SK-N-SH treated with all-trans-retinoic acid at 6 μM for 48 hours (cell line): ENCODE measurements around the gene DNAJB8.

Experiments used
- ATAC-seq: fragments of 200-7000 bp; cut with Tn5 transposase; 3 replicates; pipeline ENCODE4 v1.9.1; 2020; ENCODE audit warnings: mild to moderate bottlenecking, moderate library complexity
- ARNTL ChIP-seq: fragments of 450-650 bp; formaldehyde crosslinking; IDR thresholded peaks from 2 replicates; pipeline ENCODE4 v1.5.0; 2020; ENCODE audit warnings: low read depth, mild to moderate bottlenecking, moderate library complexity, borderline replicate concordance
- BACH2 ChIP-seq: fragments of 250-450 bp; sonication (Bioruptor Pico); IDR thresholded peaks from 2 replicates; pipeline ENCODE4 v1.9.0; 2021; ENCODE audit warnings: mild to moderate bottlenecking, borderline replicate concordance
- CSDC2 ChIP-seq: fragments of 250-450 bp; sonication (Bioruptor Pico); IDR thresholded peaks from 2 replicates; pipeline ENCODE4 v1.5.0; 2020; ENCODE audit warnings: mild to moderate bottlenecking, moderate library complexity
- ESRRG ChIP-seq: fragments of 250-450 bp; sonication (Bioruptor Pico); IDR thresholded peaks from 2 replicates; pipeline ENCODE4 v1.6.1; 2021; ENCODE audit warnings: mild to moderate bottlenecking
- GLIS3 ChIP-seq: fragments of 250-450 bp; sonication (Bioruptor Pico); IDR thresholded peaks from 2 replicates; pipeline ENCODE4 v1.5.0; 2020; ENCODE audit warnings: mild to moderate bottlenecking, moderate library complexity
- ISL1 ChIP-seq: fragments of 250-450 bp; sonication (Bioruptor Pico); IDR thresholded peaks from 2 replicates; pipeline ENCODE4 v2.1.2; 2022; ENCODE audit warnings: mild to moderate bottlenecking, moderate library complexity
- OSR1 ChIP-seq: fragments of 250-450 bp; sonication (Bioruptor Pico); IDR thresholded peaks from 2 replicates; pipeline ENCODE4 v1.8.0; 2022; ENCODE audit warnings: moderate library complexity, mild to moderate bottlenecking, inconsistent platforms
- POU6F1 ChIP-seq: fragments of 250-450 bp; sonication (Bioruptor Pico); IDR thresholded peaks from 2 replicates; pipeline ENCODE4 v1.8.0; 2021; ENCODE audit warnings: low read depth, mild to moderate bottlenecking, moderate library complexity, borderline replicate concordance
- PPARA ChIP-seq: fragments of 250-450 bp; sonication (Bioruptor Pico); IDR thresholded peaks from 2 replicates; pipeline ENCODE4 v1.5.0; 2020; ENCODE audit warnings: mild to moderate bottlenecking, borderline replicate concordance
- SNAI2 ChIP-seq: fragments of 250-450 bp; sonication (Bioruptor Pico); IDR thresholded peaks from 2 replicates; pipeline ENCODE4 v1.5.0; 2020; ENCODE audit warnings: mild to moderate bottlenecking, moderate library complexity
- TCF4 ChIP-seq: fragments of 250-450 bp; sonication (Bioruptor Pico); IDR thresholded peaks from 2 replicates; pipeline ENCODE4 v1.8.0; 2021; ENCODE audit warnings: mild to moderate bottlenecking, moderate library complexity, borderline replicate concordance
- TOX ChIP-seq: fragments of 250-450 bp; sonication (Bioruptor Pico); IDR thresholded peaks from 2 replicates; pipeline ENCODE4 v1.8.0; 2021; ENCODE audit warnings: mild to moderate bottlenecking, moderate library complexity, borderline replicate concordance
- TSHZ2 ChIP-seq: fragments of 250-450 bp; sonication (Bioruptor Pico); IDR thresholded peaks from 2 replicates; pipeline ENCODE4 v1.5.0; 2020; ENCODE audit warnings: mild to moderate bottlenecking, moderate library complexity
- ZC3H10 ChIP-seq: fragments of 250-450 bp; sonication (Bioruptor Pico); IDR thresholded peaks from 2 replicates; pipeline ENCODE4 v1.5.1; 2021; ENCODE audit warnings: mild to moderate bottlenecking, moderate library complexity
- ZFP3 ChIP-seq: fragments of 250-450 bp; sonication (Bioruptor Pico); IDR thresholded peaks from 2 replicates; pipeline ENCODE4 v1.5.0; 2020; ENCODE audit warnings: mild to moderate bottlenecking, moderate library complexity
- ZFP30 ChIP-seq: fragments of 450-650 bp; formaldehyde crosslinking; IDR thresholded peaks from 2 replicates; pipeline ENCODE4 v1.5.0; 2022; ENCODE audit warnings: mild to moderate bottlenecking, moderate library complexity
- ZNF565 ChIP-seq: fragments of 450-650 bp; formaldehyde crosslinking; conservative IDR thresholded peaks from 2 replicates; pipeline ENCODE4 v1.5.0; 2020; ENCODE audit warnings: low read depth, mild to moderate bottlenecking, moderate library complexity
- ZNF70 ChIP-seq: fragments of 450-650 bp; formaldehyde crosslinking; IDR thresholded peaks from 2 replicates; pipeline ENCODE4 v1.5.0; 2020; ENCODE audit warnings: mild to moderate bottlenecking, moderate library complexity
- ZNF8 ChIP-seq: fragments of 450-650 bp; formaldehyde crosslinking; IDR thresholded peaks from 2 replicates; pipeline ENCODE4 v1.5.0; 2020; ENCODE audit warnings: mild to moderate bottlenecking, moderate library complexity
- TF ChIP-seq, protein P1 (sequence below): fragments of 250-450 bp; sonication (Bioruptor Pico); IDR thresholded peaks from 2 replicates; pipeline ENCODE4 v1.5.1; 2021; ENCODE audit warnings: mild to moderate bottlenecking, moderate library complexity
- TF ChIP-seq, protein P2 (sequence below): fragments of 250-450 bp; sonication (Bioruptor Pico); IDR thresholded peaks from 2 replicates; pipeline ENCODE4 v1.5.1; 2020; ENCODE audit warnings: low read depth, mild to moderate bottlenecking, moderate library complexity
- TF ChIP-seq, protein P3 (sequence below): fragments of 250-450 bp; sonication (Bioruptor Pico); IDR thresholded peaks from 2 replicates; pipeline ENCODE4 v1.8.0; 2020; ENCODE audit warnings: mild to moderate bottlenecking, moderate library complexity, borderline replicate concordance

The DNAJB8 gene

GRCh38 chr3:128453501-128454309 is 13.0 kb downstream of the DNAJB8 start:
- no peak for ATAC-seq
- no peak for TF ChIP-seq ESRRG (CRISPR knock-in tag)

GRCh38 chr3:128452678-128453275 is 13.9 kb downstream of the DNAJB8 start:
- no peak for ATAC-seq
- TF ChIP-seq ESRRG (CRISPR knock-in tag) = no peak
- TF ChIP-seq ZNF565 (CRISPR knock-in tag) = no peak
- no peak for TF ChIP-seq TOX (CRISPR knock-in tag)
- no peak for TF ChIP-seq ARNTL (CRISPR knock-in tag)
- TF ChIP-seq ZFP30 (CRISPR knock-in tag) = no peak
- no peak for TF ChIP-seq GLIS3
- TF ChIP-seq ISL1 (CRISPR knock-in tag) = no peak
- TF ChIP-seq SNAI2 (CRISPR knock-in tag) = no peak
- TF ChIP-seq ZFP3 (CRISPR knock-in tag) = no peak
- no peak for TF ChIP-seq OSR1 (CRISPR knock-in tag)
- no peak for TF ChIP-seq CSDC2 (CRISPR knock-in tag)
- no peak for TF ChIP-seq ZNF8 (CRISPR knock-in tag)
- TF ChIP-seq, protein P1, sequence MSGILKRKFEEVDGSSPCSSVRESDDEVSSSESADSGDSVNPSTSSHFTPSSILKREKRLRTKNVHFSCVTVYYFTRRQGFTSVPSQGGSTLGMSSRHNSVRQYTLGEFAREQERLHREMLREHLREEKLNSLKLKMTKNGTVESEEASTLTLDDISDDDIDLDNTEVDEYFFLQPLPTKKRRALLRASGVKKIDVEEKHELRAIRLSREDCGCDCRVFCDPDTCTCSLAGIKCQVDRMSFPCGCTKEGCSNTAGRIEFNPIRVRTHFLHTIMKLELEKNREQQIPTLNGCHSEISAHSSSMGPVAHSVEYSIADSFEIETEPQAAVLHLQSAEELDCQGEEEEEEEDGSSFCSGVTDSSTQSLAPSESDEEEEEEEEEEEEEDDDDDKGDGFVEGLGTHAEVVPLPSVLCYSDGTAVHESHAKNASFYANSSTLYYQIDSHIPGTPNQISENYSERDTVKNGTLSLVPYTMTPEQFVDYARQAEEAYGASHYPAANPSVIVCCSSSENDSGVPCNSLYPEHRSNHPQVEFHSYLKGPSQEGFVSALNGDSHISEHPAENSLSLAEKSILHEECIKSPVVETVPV (CRISPR knock-in tag) = no peak
- TF ChIP-seq, protein P2, sequence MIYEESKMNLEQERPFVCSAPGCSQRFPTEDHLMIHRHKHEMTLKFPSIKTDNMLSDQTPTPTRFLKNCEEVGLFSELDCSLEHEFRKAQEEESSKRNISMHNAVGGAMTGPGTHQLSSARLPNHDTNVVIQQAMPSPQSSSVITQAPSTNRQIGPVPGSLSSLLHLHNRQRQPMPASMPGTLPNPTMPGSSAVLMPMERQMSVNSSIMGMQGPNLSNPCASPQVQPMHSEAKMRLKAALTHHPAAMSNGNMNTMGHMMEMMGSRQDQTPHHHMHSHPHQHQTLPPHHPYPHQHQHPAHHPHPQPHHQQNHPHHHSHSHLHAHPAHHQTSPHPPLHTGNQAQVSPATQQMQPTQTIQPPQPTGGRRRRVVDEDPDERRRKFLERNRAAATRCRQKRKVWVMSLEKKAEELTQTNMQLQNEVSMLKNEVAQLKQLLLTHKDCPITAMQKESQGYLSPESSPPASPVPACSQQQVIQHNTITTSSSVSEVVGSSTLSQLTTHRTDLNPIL = no peak
- TF ChIP-seq BACH2 (CRISPR knock-in tag) = no peak
- TF ChIP-seq TSHZ2 = no peak
- TF ChIP-seq PPARA (CRISPR knock-in tag) = no peak
- TF ChIP-seq, protein P3, sequence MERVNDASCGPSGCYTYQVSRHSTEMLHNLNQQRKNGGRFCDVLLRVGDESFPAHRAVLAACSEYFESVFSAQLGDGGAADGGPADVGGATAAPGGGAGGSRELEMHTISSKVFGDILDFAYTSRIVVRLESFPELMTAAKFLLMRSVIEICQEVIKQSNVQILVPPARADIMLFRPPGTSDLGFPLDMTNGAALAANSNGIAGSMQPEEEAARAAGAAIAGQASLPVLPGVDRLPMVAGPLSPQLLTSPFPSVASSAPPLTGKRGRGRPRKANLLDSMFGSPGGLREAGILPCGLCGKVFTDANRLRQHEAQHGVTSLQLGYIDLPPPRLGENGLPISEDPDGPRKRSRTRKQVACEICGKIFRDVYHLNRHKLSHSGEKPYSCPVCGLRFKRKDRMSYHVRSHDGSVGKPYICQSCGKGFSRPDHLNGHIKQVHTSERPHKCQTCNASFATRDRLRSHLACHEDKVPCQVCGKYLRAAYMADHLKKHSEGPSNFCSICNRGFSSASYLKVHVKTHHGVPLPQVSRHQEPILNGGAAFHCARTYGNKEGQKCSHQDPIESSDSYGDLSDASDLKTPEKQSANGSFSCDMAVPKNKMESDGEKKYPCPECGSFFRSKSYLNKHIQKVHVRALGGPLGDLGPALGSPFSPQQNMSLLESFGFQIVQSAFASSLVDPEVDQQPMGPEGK (CRISPR knock-in tag) = no peak
- TF ChIP-seq POU6F1 (CRISPR knock-in tag) = no peak
- no peak for TF ChIP-seq ZNF70

GRCh38 chr3:128452120-128452519 is 14.6 kb downstream of the DNAJB8 start:
- no peak for ATAC-seq
- TF ChIP-seq ZNF565 (CRISPR knock-in tag) (no peak), OSR1 (CRISPR knock-in tag) (no peak), TSHZ2 (no peak), ZC3H10 (CRISPR knock-in tag) (no peak), TCF4 (CRISPR knock-in tag) (no peak), ZNF8 (CRISPR knock-in tag) (no peak), ZFP3 (CRISPR knock-in tag) (no peak), GLIS3 (no peak), PPARA (CRISPR knock-in tag) (no peak)
- TF ChIP-seq, protein P3 (CRISPR knock-in tag) = no peak
